ENCODE measurements around the gene MSI2.

MSI2 gene

GRCh38 chr17:57444682-57445450 is 188.5 kb downstream of the MSI2 start:
- intact Hi-C loops (cut with DNase I), result loop anchor here (10.0 kb wide), 2 partner anchors 130 to 190 kb away; partner anchors contain the start of gene MSI2
- DNase-seq, result no peak

DNA sequence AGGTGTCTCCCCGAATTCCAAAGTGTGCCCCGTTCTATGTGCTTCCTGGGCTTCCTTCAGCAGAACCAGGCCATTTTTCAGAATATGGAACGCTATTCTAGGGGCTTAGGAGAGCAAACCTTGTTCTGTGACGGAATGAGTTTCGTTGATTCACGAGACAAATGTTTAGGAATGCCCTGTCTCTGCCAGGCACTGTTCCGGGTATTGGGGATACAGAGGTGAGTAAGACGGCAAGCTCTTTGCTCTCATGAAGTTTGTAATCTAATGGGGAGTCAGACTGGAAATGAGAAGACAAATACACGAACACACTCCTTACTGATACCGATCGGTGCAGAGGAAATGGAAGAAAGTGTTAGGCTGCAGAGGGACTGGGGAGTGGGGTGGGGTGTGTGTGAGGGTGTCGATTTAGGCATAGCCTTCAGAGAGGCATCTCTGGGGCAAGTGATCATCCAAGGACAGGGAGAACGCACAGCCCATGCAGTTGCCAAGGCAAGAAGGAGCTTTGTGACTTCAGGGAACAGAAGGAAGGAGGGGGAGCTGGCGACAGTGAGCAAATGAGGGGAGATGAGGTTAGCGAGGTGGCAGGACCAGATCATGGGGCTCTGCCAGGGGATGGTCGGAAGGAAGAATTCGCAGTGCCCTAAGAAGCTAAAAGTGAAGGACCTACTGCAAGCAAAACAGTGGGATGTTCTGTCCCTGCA is 189.6 kb downstream of the MSI2 start:
- peak in 1 of 10 donors; percentile 56 for DNase-seq
- intact Hi-C loops (cut with DNase I), result loop anchor here (10.0 kb wide), 2 partner anchors 129 to 191 kb away; partner anchors contain the start of gene MSI2

DNA sequence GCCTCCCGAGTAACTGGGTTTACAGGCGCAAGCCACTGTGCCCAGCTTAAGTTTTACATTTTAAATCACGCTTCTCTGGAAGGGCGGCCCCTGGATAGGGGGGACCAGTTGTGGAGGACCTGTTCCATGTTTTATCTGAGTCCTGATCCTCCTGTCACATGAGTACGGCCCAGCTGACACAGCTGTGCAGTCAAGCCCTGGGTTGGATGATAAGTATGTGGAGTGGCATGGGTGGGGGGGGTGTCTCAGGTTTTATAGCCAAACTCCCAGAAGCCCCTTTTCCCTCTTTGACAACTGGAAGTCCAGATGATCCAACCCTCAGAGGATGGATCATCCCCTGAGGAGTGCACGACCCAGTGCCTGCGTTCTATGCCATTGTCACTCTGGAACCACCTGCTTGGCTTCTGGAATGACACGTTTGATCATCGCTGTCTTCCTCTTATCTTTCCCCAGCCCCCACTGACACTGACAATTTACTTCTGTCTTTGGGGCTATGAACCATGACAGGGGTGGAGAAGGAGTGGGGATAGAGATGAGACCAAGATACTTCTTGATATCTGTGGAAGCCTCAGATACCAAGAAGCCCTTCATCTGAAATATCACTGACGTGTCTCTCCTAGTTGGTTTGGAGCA is 191.2 kb downstream of the MSI2 start:
- no peak for DNase-seq
- intact Hi-C loops (cut with DNase I), result loop anchor here (10.0 kb wide), 2 partner anchors 127 to 193 kb away; partner anchors contain the start of gene MSI2

DNA sequence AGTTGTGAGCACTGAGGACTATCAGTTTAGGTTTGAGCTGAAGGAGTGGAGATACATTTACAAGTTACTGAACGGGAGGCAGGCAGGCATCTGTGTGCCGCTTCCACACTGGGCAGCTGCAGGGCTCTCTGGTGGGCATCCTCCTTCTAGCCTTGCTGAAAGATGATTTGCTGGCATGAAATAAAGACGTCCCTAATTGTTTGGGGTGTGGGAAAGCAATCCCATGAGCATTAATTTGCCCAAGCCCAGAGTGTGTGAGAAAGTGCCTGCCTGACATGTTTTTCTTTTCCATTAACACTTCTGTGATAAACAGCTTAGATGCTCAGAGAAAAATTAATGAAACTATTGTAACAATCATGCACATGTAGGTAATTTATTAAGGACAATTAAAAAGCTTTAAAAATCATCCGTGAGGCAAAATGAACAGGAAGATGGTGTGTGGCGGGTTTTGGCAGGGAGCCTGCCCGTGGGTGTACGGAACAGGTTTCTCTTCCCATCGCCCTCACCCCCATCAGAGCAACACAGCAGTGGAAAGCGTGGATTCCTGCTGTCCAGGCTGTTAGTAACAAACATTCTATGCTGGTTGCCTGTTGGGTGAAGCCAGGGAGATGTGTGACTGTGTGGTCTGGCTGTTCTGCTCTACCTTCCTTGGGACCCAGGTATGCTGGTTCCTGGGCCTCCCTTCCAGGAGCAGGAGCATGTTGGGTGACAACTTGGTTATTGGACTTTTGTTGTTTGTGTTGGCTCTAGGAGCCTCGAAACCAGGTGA is 191.9 kb downstream of the MSI2 start:
- peak in 1 of 10 donors; percentile 57 for DNase-seq
- intact Hi-C loops (cut with DNase I), result loop anchor here (10.0 kb wide), 2 partner anchors 127 to 193 kb away; partner anchors contain the start of gene MSI2

DNA sequence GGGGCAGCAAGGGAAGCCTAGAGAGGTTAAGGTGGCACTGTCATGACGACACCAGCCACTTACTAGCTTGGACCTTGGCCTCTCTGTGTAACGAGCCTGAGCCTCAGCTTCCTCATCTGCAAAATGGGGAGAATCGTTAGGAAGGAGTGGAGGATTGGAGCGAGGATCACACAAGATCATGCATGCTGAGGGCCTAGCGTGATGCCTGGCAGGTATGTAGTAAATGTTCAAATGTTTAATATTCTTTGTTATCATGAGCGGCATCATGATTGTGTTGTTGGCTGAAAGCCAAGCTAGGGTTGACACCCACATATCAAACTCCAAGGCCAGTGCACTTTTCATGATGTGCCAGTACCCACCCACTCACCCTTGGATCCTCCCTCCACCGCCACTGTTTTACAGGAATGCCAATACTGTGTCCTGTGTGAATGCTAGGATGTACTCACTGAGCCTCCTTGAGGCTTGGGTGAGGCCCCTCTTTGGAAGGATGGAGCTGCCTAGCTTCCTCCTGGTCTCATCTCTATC is 192.5 kb downstream of the MSI2 start:
- intact Hi-C loops (cut with DNase I), result loop anchor here (10.0 kb wide), 2 partner anchors 126 to 194 kb away; partner anchors contain the start of gene MSI2
- no peak for DNase-seq

- intact Hi-C loops (cut with DNase I), result no loop called here
- DNase-seq, result peak in 1 of 10 donors; percentile 70
Measured at GRCh38 chr17:57451191-57451590, 194.9 kb downstream of the MSI2 start.

DNA sequence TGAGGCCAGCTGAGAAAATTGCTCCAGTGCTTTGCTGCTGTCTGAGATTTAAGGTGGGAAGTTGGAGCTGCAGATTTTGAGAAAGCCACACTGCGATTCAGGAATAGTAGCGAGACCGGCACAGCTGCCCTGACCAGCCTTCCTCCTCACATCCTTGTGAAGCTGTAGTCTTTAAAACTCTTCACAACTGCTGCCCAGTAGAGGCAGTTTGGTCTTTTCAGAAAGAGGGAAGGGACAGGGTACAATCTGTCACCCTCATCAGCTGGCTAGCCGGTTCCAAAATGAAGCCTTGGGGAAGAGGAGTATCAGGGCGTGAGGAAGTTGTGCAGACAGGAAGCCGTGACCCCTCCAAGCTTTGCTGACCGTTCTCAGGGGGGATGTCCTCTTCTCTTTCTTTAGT is 195.3 kb downstream of the MSI2 start:
- intact Hi-C loops (cut with DNase I), result no loop called here
- DNase-seq, result no peak

DNA sequence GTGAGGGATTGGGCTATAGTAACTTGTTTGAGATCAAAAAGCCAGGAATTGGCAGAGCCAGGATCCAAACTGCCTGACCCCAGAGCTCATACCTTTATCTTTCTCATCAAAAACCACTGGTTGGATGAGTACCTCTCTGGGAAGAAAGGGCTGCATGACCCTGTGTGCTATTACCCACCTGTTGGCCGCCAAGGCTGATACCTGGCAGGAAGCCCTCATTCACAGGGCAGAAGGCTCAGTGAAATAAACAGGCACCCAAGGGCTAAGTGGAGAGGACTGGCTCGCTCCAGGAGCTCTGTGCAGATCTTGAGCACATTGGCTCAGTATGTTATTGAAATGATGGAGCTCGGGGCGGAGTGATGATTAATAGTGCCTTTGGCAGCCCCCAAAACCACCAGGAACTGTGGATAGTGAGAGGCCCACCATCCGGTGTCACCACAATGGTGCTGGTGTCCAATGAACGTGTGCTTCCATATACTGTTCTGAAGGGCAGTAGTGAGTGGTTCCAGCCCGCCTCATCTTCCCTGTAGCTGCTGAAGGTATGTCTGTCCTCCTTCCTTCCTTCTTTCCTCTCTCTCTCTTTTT is 197.6 kb downstream of the MSI2 start:
- intact Hi-C loops (cut with DNase I), result no loop called here
- DNase-seq, result peak in 1 of 10 donors; percentile 17

GRCh38 chr17:57454729-57455062 is 198.4 kb downstream of the MSI2 start:
- DNase-seq, result peak in 1 of 10 donors; percentile 32
- intact Hi-C loops (cut with DNase I), result no loop called here

- peak in 7 of 10 donors; percentile 22 to 90 (median 53) for DNase-seq
- intact Hi-C loops (cut with DNase I), result no loop called here
Measured at GRCh38 chr17:57455063-57455914, 199.0 kb downstream of the MSI2 start.

GRCh38 chr17:57456622-57457021 is 200.3 kb downstream of the MSI2 start:
- DNase-seq, result peak in 1 of 10 donors; percentile 7
- intact Hi-C loops (cut with DNase I), result no loop called here

GRCh38 chr17:57457188-57457587 is 200.9 kb downstream of the MSI2 start:
- intact Hi-C loops (cut with DNase I), result no loop called here
- no peak for DNase-seq

DNA sequence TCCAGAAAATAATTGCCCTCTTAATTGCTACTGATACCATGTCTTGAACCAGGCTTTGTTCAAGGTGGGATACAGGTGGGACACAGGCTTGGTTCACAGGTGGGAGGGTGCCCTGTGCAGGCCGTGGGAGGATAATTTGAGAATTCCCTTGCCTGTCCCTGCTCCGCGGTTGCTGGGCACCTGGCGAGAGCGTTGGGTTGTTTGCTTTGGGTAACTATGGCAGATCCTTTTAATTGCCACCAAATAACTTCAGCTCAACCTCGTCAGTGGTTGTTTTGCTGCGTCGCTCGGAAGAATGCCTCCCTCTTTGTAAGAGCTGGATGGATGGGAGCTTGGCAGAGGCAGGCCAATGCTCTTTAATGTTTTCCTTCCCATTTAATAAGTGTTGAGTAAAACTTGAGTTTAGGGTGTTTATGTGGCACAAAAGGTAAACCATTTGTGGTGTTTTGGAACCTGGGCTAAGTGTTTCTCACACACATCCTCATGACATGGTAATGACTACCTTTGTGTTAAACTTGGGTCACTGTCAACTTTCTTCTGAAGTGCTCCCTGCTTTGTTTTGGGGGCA is 202.5 kb downstream of the MSI2 start:
- intact Hi-C loops (cut with DNase I), result no loop called here
- peak in 2 of 10 donors; percentile 31 to 44 for DNase-seq

DNA sequence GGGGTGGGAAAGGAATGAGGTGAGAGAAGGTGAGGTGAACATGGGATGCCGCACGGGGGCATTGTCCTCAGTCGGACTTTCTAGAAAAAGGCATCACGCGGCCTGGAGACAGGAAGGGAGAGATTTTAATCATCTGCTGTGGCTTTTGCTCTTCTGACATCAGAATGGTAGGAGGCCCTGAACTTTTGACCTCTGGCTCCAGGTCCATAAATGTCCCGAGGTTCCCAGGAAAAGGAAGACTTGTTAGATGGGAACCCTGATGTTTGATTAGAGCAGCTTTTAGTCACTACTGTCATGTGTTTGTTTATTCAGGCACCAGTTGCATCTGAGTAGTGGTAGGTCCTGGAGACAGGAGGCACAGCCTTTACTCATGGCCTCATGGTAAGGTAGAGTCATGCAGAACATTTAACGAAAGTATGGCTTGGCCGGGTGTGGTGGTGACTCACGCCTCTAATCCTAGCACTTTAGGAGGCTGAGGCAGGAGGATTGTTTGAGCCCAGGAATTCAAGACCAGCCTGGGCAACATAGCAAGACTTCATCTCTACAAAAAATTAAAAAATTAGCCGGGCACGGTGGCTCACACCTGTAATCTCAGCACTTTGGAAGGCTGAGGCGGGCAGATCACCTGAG is 203.1 kb downstream of the MSI2 start:
- intact Hi-C loops (cut with DNase I), result no loop called here
- peak in 1 of 10 donors; percentile 21 for DNase-seq

DNA sequence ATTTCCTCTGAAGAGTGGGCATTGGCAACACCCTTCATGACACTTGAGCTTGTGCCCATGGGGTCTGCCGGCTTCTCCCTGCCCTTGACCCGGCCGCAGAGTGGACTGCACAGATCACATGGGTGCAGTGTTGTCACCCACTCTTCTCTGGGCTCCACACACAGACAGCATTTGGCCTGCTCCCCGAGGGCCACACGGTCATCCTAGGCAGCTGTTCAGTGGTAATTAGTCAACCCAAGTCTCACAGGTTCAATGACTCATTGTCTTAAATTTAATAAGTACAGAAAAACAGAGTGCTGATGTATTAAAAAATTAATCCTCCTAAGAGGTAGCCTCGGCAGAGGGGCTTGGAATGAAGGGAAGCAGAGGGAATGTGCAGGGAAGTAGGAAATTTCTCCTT is 204.8 kb downstream of the MSI2 start:
- intact Hi-C loops (cut with DNase I), result no loop called here
- peak in 2 of 10 donors; percentile 15 to 40 for DNase-seq

DNA sequence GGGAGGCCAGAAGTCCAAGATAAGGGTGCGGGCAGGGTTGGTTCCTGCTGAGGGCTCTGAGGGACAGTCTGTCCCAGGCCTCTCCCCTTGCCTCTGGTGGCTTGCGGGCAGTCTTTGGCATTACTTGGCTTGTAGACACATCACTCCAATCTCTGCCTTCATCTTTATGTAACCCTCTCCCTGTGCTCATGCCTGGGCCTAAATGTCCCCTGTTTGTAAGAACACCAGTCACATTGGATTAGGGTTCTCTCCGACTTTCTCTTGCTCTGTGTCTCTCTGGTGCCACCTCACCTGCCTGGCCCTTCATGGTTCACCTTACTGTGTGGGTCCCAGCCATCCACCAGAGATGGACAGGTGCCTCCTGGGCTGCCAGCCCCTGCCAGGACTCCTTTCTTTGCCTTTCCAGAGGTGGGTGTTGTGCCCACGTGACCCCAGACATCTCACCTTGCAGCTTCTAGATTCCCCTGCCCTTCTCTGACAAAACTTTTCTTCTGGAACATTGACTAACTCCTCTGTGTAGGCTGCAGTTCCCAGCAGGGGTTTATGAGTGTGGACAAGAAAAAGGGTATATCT is 205.8 kb downstream of the MSI2 start:
- peak in 2 of 10 donors; percentile 18 to 49 for DNase-seq
- intact Hi-C loops (cut with DNase I), result no loop called here

- intact Hi-C loops (cut with DNase I), result no loop called here
- peak in 3 of 10 donors; percentile 43 to 57 (median 44) for DNase-seq
Measured at GRCh38 chr17:57463103-57463885, 207.0 kb downstream of the MSI2 start.
